Right lobe of liver (tissue), 6 donors: ENCODE measurements around the gene DMBX1. TPM values are rescaled to one million over a fixed set of nuclear protein-coding genes. Genes with fewer than 3 reads are reported as not detected.
A peak's percentile ranks its signal among the peaks of the same experiment; 100 is the strongest.

Experiments used
- ATAC-seq, 4 donors: fragments of 200-7000 bp; cut with Tn5 transposase; one replicate each; pipeline ENCODE4 v1.9.1; 2020; ENCODE audit warnings: mild to moderate bottlenecking in 4 of 4, moderate library complexity in 4 of 4
- DNase-seq, 3 donors: peaks; one replicate each; pipeline ENCODE4 v3.0.0-alpha.2; 2020
- H3K27ac ChIP-seq, 3 donors: fragments of 200-600 bp; one replicate each; pipeline ENCODE4 v1.8.0; 2022
- H3K27me3 ChIP-seq, 2 donors: fragments of 200-600 bp; one replicate each; pipeline ENCODE4 v1.8.0; 2022
- H3K36me3 ChIP-seq, 4 donors: fragments of 200-600 bp; sonication (generic) in 1 of 4; one replicate each; pipeline versions ENCODE4 v1.5.1 to v1.8.0; 2017 to 2022; ENCODE audit warnings: control low read depth in 1 of 4
- H3K4me1 ChIP-seq, 4 donors: fragments of 200-600 bp; sonication (generic) in 1 of 4; one replicate each; pipeline versions ENCODE4 v1.5.1 to v1.8.0; 2017 to 2022; ENCODE audit warnings: control low read depth in 1 of 4
- H3K4me3 ChIP-seq, 3 donors: fragments of 200-600 bp; one replicate each; pipeline ENCODE4 v1.8.0; 2022
- H3K9me3 ChIP-seq, 4 donors: fragments of 200-600 bp; sonication (generic) in 1 of 4; one replicate each; pipeline versions ENCODE4 v1.5.1 to v1.8.0; 2017 to 2022; ENCODE audit warnings: control low read depth in 1 of 4
- POLR2A ChIP-seq: fragments of 450-650 bp; IDR thresholded peaks from one replicate; pipeline ENCODE4 v1.6.1; 2017; ENCODE audit warnings: antibody characterized with exemption, mild to moderate bottlenecking
- WGBS: methylation state at CpG from one replicate; pipeline ENCODE4 v1.1.6; 2018; ENCODE audit warnings: low coverage, low lambda C conversion rate; ENCODE audit not compliant: insufficient coverage; ENCODE audit errors: missing lambda C conversion rate; 5-methylcytosine and 5-hydroxymethylcytosine counted together
- intact Hi-C, 2 donors: fragments of 100-400 bp; cut with DNase I; formaldehyde crosslinking; loops; one replicate each; pipeline versions ENCODE4 v1.11.2 to v1.14.1; 2022
- total RNA-seq, 6 experiments: library from RNA; depleted of rRNA in 2 of 6; stranded (reverse); fragments of >200 nt in 2 of 6; fragmentation: NEBNext Ultra II Directional in 3 of 6; extraction: Animal tissue kit (Norgen Biotek cat#: 25700) in 3 of 6; gene quantifications; one replicate each; pipeline versions ENCODE4 v1.1.0 to v1.2.4, GENCODE V29; 2016 to 2023
- TF ChIP-seq, protein P1 (sequence below), 4 donors: fragments of 200-600 bp in 3 of 4; fragments of 450-650 bp in 1 of 4; IDR thresholded peaks; one replicate each; pipeline versions ENCODE4 v1.5.1 to v1.8.0; 2016 to 2022; ENCODE audit warnings: antibody characterized with exemption in 4 of 4, mild to moderate bottlenecking in 2 of 4
- donor health status: DM: no; HTN: yes; CAD: no.
- donor health status: DM: no; HTN: no; CAD: no.
- donor health status: DM: no; HTN: no; CAD: no.
- donor health status: DM: no; HTN: yes; CAD: no.
- donor health status: DM: no; HTN: yes; CAD: no.

DMBX1 gene
- total RNA-seq, 6 experiments from 2014 or later: not detected

DNA sequence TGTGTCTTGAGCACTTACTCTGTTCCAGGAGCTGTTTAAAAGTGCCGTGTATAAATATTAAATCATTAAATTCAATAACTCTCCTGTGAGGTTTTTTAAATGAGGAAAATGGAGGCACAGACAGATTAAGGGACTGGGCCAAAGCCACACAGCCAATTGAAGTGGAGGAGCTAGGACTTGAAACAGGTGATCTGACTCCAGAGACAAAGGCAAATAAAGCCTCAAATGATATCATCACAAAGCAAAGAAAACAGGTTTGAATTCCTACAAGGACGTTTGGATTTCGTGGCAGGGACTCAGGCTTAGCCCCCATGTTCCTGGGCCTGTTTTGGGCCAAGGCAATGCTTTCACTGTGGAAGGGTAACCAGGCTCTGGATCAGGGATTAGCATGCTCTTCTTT is 45.2 kb upstream of the DMBX1 start:
- H3K4me3 ChIP-seq: no peak overlapping the region
- peaks cover 0 to 6% of the 10 kb centered on the region in 2 donors for H3K27me3 ChIP-seq
- peaks cover 0 to 4% (median 0%) of the 10 kb centered on the region in 4 donors for H3K4me1 ChIP-seq
- TF ChIP-seq POLR2A: no peak
- TF ChIP-seq, protein P1, sequence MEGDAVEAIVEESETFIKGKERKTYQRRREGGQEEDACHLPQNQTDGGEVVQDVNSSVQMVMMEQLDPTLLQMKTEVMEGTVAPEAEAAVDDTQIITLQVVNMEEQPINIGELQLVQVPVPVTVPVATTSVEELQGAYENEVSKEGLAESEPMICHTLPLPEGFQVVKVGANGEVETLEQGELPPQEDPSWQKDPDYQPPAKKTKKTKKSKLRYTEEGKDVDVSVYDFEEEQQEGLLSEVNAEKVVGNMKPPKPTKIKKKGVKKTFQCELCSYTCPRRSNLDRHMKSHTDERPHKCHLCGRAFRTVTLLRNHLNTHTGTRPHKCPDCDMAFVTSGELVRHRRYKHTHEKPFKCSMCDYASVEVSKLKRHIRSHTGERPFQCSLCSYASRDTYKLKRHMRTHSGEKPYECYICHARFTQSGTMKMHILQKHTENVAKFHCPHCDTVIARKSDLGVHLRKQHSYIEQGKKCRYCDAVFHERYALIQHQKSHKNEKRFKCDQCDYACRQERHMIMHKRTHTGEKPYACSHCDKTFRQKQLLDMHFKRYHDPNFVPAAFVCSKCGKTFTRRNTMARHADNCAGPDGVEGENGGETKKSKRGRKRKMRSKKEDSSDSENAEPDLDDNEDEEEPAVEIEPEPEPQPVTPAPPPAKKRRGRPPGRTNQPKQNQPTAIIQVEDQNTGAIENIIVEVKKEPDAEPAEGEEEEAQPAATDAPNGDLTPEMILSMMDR (IDR thresholded peaks at IDR 0.05): no peak
- no peak overlapping the region for H3K27ac ChIP-seq
- H3K9me3 ChIP-seq: no peaks in the 10 kb centered on the region
- H3K36me3 ChIP-seq: no peaks in the 10 kb centered on the region
- intact Hi-C loops: loop anchor here (10.0 kb wide), 2 partner anchors 80 to 100 kb away; no protein-coding TSS in a partner anchor
- WGBS: 50% methylated on average over 3 of the region's 3 CpGs
- no peak for DNase-seq
- no peak for ATAC-seq

DNA sequence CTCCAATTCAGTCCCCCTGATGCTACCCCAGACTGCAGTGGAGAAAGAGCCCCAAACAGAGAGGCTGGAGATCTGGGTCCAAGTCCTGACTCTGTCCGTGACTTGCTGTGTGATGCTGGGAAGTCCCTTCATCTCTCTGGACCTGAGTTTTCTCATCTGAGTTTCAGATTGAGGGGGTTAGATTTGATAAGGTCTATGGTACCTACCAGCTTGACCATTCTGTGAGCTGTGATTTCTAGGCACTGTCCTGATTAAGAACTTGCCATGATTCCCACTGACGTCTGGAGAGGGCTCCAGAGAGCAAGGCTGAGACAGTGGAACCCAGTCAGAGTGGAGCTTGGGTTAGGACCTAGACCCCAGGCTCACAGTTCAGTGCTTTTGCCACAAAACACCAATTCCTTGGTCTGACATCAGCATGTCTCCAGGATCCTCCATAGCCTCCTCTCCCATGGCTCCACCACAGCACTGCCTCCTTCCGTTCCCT is 43.8 kb upstream of the DMBX1 start:
- ATAC-seq (no peak), DNase-seq (no peak)
- no peaks in the 10 kb centered on the region for H3K9me3 ChIP-seq
- intact Hi-C loops: loop anchor here (10.0 kb wide), 2 partner anchors 79 to 99 kb away; no protein-coding TSS in a partner anchor
- no peak overlapping the region for H3K4me3 ChIP-seq
- H3K27ac ChIP-seq: no peak overlapping the region
- TF ChIP-seq, protein P1 (IDR thresholded peaks at IDR 0.05): no peak
- no peak for TF ChIP-seq POLR2A
- peaks cover 0 to 6% of the 10 kb centered on the region in 2 donors for H3K27me3 ChIP-seq
- WGBS: 100% methylated on average over 1 of the region's 3 CpGs
- H3K36me3 ChIP-seq: no peaks in the 10 kb centered on the region
- H3K4me1 ChIP-seq: peaks cover 0 to 4% (median 0%) of the 10 kb centered on the region in 4 donors

DNA sequence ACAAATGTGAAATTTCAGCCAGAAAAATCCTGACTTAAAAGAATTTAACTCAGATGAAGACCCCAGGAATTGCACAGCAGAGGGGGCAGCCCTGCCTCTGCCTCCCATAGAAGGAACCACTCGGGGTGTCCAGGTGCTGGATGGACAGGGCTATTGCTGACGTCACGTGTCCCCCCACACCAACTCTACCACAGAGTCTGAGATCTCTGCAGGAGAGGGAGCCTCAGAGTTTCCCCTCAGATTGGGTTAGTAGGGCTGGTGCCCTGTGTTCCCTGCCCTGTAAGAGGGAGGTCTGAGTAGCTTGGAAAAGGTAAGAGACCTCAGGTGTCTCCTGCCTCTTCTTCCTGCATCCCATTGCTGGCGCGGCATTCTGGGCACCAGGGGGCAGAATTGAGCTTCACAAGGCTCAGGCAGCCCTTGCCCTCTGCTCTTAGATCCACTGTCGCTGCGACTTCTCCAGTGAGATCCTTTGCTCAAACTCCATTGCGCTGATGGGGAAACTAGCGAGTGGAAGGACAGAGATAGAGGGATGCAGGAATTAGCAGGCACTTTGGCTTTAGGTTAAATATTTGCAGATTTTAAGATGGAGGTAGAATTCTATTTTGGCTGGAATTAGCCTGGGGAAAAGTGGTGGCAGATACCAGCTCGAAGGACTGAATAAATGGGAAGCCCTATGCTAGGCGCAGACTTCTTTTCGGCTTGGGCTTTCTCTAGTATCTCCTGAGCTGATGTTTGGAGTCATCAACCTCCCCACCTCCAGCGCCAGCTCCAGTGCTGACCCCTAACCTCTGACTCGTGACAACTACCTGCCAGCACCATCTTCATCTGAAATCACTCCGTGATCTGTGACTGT is 42.8 kb upstream of the DMBX1 start:
- H3K36me3 ChIP-seq: no peaks in the 10 kb centered on the region
- H3K4me1 ChIP-seq: peaks cover 0 to 4% (median 0%) of the 10 kb centered on the region in 4 donors
- WGBS: 12% methylated on average over 8 of the region's 15 CpGs
- ATAC-seq (peak; percentile 79 to 81 (median 80)), DNase-seq (peak; percentile 75 to 83 (median 75))
- TF ChIP-seq, protein P1 (IDR thresholded peaks at IDR 0.05): peak; percentile 66 to 92 (median 84)
- TF ChIP-seq POLR2A: no peak
- intact Hi-C loops: loop anchor here (10.0 kb wide), 2 partner anchors 78 to 98 kb away; no protein-coding TSS in a partner anchor
- no peak overlapping the region for H3K27ac ChIP-seq
- no peaks in the 10 kb centered on the region for H3K9me3 ChIP-seq
- H3K4me3 ChIP-seq: no peak overlapping the region
- peaks cover 0 to 6% of the 10 kb centered on the region in 2 donors for H3K27me3 ChIP-seq

DNA sequence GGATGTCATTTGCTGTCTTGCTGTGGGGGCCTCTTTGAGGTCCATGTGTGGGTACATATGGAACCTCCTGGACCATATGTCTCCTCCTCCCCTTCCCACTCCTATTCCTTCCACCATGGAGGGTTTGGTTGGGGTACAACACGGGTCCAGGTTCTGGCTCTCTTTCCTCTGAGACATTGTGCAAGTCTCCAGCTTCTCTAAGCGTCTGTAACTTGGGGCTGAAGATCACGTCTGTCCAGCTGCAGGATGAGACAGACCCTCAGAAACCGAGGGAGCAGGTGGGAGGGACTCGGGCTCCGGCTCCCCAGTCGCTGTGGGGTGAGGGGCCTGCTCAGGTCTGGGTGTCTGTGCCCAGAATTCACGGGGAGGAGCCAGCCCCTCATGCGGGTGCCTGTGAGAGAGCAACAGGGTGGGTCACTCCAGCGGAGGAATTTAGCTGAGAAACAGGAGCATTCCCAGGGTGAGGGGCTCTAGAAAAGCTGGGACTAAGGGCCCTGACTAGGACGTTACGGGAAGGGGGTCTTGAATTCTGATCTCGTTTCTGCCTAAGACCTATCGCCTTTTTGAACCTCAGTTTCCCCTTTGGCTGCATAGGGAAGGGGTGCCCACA is 42.0 kb upstream of the DMBX1 start:
- H3K9me3 ChIP-seq: no peaks in the 10 kb centered on the region
- ATAC-seq (no peak), DNase-seq (no peak)
- intact Hi-C loops: loop anchor here (10.0 kb wide), 2 partner anchors 77 to 97 kb away; no protein-coding TSS in a partner anchor
- no peak for TF ChIP-seq POLR2A
- TF ChIP-seq, protein P1 (IDR thresholded peaks at IDR 0.05): no peak
- H3K4me1 ChIP-seq: peaks cover 0 to 4% (median 0%) of the 10 kb centered on the region in 4 donors
- 18% methylated on average over 5 of the region's 14 CpGs for WGBS
- H3K36me3 ChIP-seq: no peaks in the 10 kb centered on the region
- H3K27ac ChIP-seq: no peak overlapping the region
- H3K4me3 ChIP-seq: no peak overlapping the region
- peaks cover 0 to 6% of the 10 kb centered on the region in 2 donors for H3K27me3 ChIP-seq
